K562 (cell line): ENCODE measurements around the gene FAM200A. TPM values are rescaled to one million over a fixed set of nuclear protein-coding genes. Genes with fewer than 3 reads are reported as not detected.

Source experiments
- C11orf30 ChIP-seq: fragments of 450-650 bp; IDR thresholded peaks from 2 replicates; pipeline ENCODE4 v1.6.1; 2016; ENCODE audit warnings: low read depth, mild to moderate bottlenecking
- CEBPG ChIP-seq, 3 experiments: fragments of 200-800 bp in 1 of 3; sonication (Bioruptor generic) in 1 of 3; sonication (generic) in 1 of 3; formaldehyde crosslinking in 1 of 3; IDR thresholded peaks in 2 of 3; conservative IDR thresholded peaks in 1 of 3; 2 replicates each; pipeline versions ENCODE4 v1.6.1 to v1.8.0; 2016 to 2022; ENCODE audit warnings: missing compliant biosample characterization in 2 of 3, missing genetic modification characterization in 2 of 3, mild to moderate bottlenecking in 1 of 3, missing genetic modification reagents in 1 of 3
- CGGBP1 ChIP-seq: fragments of 250-450 bp; sonication (Bioruptor Pico); IDR thresholded peaks from 2 replicates; pipeline ENCODE4 v1.9.0; 2021; ENCODE audit warnings: mild to moderate bottlenecking
- CHCHD3 ChIP-seq: fragments of 250-450 bp; sonication (Bioruptor Pico); IDR thresholded peaks from 2 replicates; pipeline ENCODE4 v2.1.2; 2022; ENCODE audit warnings: mild to moderate bottlenecking
- CHD7 ChIP-seq: fragments of 200-600 bp; sonication (generic); IDR thresholded peaks from one replicate; pipeline ENCODE4 v1.6.1; 2012; ENCODE audit warnings: mild to moderate bottlenecking, low read depth, low read length, inconsistent platforms
- ESRRB ChIP-seq: fragments of 250-450 bp; sonication (Bioruptor Pico); IDR thresholded peaks from 2 replicates; pipeline ENCODE4 v1.5.0; 2020; ENCODE audit warnings: mild to moderate bottlenecking, moderate library complexity, borderline replicate concordance
- OTX1 ChIP-seq: fragments of 450-650 bp; formaldehyde crosslinking; IDR thresholded peaks from 2 replicates; pipeline ENCODE4 v1.4.0; 2022; ENCODE audit warnings: mild to moderate bottlenecking
- RNF2 ChIP-seq: sonication (generic); IDR thresholded peaks from 2 replicates; pipeline ENCODE4 v1.6.1; 2016
- SIN3A ChIP-seq, 2 experiments: fragments of 150-350 bp in 1 of 2; IDR thresholded peaks; 2 replicates each; pipeline ENCODE4 v1.6.1; 2011 to 2016; ENCODE audit warnings: borderline replicate concordance in 2 of 2, low read depth in 2 of 2, low read length in 2 of 2, mild to moderate bottlenecking in 2 of 2, moderate library complexity in 2 of 2; ENCODE audit not compliant: control insufficient read depth in 1 of 2
- SRF ChIP-seq, 2 experiments: fragments of 250-450, 450-650 bp in 1 of 2; sonication (Bioruptor Pico) in 1 of 2; sonication (generic) in 1 of 2; formaldehyde crosslinking; IDR thresholded peaks; 2 replicates each; pipeline versions ENCODE4 v1.5.0 to v1.5.1; 2020 to 2022; ENCODE audit warnings: mild to moderate bottlenecking in 1 of 2, missing genetic modification reagents in 1 of 2
- STAT5B ChIP-seq: fragments of 250-450 bp; sonication (Bioruptor Pico); IDR thresholded peaks from 2 replicates; pipeline ENCODE4 v1.8.0; 2021; ENCODE audit warnings: mild to moderate bottlenecking, inconsistent platforms
- U2AF2 ChIP-seq: fragments of 200-400 bp; formaldehyde crosslinking; optimal IDR thresholded peaks from 2 replicates; pipeline ENCODE3; 2017; ENCODE audit warnings: low read depth, mild to moderate bottlenecking, low read length
- ZNF23 ChIP-seq: fragments of 250-450 bp; sonication (Bioruptor Pico); IDR thresholded peaks from 2 replicates; pipeline ENCODE4 v1.4.0; 2020; ENCODE audit warnings: mild to moderate bottlenecking
- ZNF699 ChIP-seq: fragments of 250-450 bp; sonication (Bioruptor Pico); IDR thresholded peaks from 2 replicates; pipeline ENCODE4 v1.8.0; 2021; ENCODE audit warnings: mild to moderate bottlenecking, moderate library complexity; ENCODE audit not compliant: insufficient replicate concordance
- polyA plus RNA-seq, 8 experiments: library from polyadenylated mRNA; depleted of rRNA in 4 of 8; stranded (reverse) in 5 of 8; unstranded in 3 of 8; fragments of >200 nt; fragmentation: Nextera tagmentation in 2 of 8; fragmentation: Illumina TruSeq in 1 of 8; extraction: Ambion mirVana in 2 of 8; extraction: Trizol in 1 of 8; gene quantifications; 2 replicates each; pipeline versions ENCODE4 v1.2.1 to v1.2.3, GENCODE V29; 2011 to 2014; ENCODE audit warnings: inconsistent platforms in 1 of 8, missing spikeins in 1 of 8
- total RNA-seq, 7 experiments: library from RNA; depleted of rRNA in 6 of 7; stranded (reverse); fragments of >200 nt in 6 of 7; fragmentation: Illumina TruSeq in 2 of 7; extraction: Trizol in 2 of 7; gene quantifications; 2 replicates each; pipeline versions ENCODE4 v1.2.1 to v1.2.3, GENCODE V29; 2011 to 2021; ENCODE audit warnings: low replicate concordance in 1 of 7

The FAM200A gene
- total and polyA plus RNA-seq, 9 of the 15 experiments (the other 6 are each of a cell fraction or from before 2014, with no cell fraction given) = 3.3 to 11.2 (median 8.3) TPM

GRCh38 chr7:99499721-99500636 is 51.9 kb downstream of the FAM200A start, which contains the start of gene ZNF394 (continued):
- no peak for TF ChIP-seq U2AF2
- TF ChIP-seq C11orf30 = peak; percentile 96
- TF ChIP-seq CGGBP1 = no peak
- TF ChIP-seq CHD7 = no peak
- peak in 1 of 2 experiments; percentile 46; a peak in 1 of 4 replicates for TF ChIP-seq SRF (CRISPR knock-in tag; IDR thresholded peaks at IDR 0.05)
- TF ChIP-seq SIN3A (IDR thresholded peaks at IDR 0.05; ENCODE audit: borderline replicate concordance in 2 of 2, control insufficient read depth in 1 of 2, low read depth in 2 of 2, low read length in 2 of 2) = peak; percentile 57 to 67; a peak in 3 of 4 replicates
- TF ChIP-seq CEBPG (CRISPR knock-in tag; IDR thresholded peaks at IDR 0.05) = peak; percentile 50; the same call in 1 of the 2 replicates
- 0 out of 4 replicates have a peak, but pooled peaks of 1 of the 2 experiments have one; percentile 24 for TF ChIP-seq CEBPG (tag; conservative IDR thresholded peaks at IDR 0.05 in 1 of 2, IDR thresholded peaks at IDR 0.05 in 1 of 2)
- no peak for TF ChIP-seq STAT5B
- no peak for TF ChIP-seq ZNF23 (CRISPR knock-in tag)
- TF ChIP-seq OTX1 (CRISPR knock-in tag) = no peak
- no peak for TF ChIP-seq ZNF699 (CRISPR knock-in tag)
- TF ChIP-seq CHCHD3 (CRISPR knock-in tag) = no peak
- peak; percentile 29; the same call in 1 of the 2 replicates for TF ChIP-seq RNF2
- no peak for TF ChIP-seq ESRRB
